Measurements from ENCODE around the gene MEX3D. TPM values are rescaled to one million over a fixed set of nuclear protein-coding genes. Genes with fewer than 3 reads are reported as not detected.

MEX3D gene
- total RNA-seq, 1 donor from 2014 or later, result 58.5 TPM

GRCh38 chr19:1592755-1593500, 24.8 kb upstream of the MEX3D start, which contains the start of gene MBD3:
MBD3 (minus strand) TSS chr19:1592865; CDS start chr19:1592631, 234 bp downstream.
- DNase-seq, result peak; percentile 85

- DNase-seq, result peak; percentile 72
These were observed 24.1 kb upstream of the MEX3D start for GRCh38 chr19:1592024-1592754.

GRCh38 chr19:1591421-1592023, 23.4 kb upstream of the MEX3D start:
- no peak for DNase-seq

- no peak for DNase-seq
These were observed 22.7 kb upstream of the MEX3D start for GRCh38 chr19:1590641-1591397.

DNA sequence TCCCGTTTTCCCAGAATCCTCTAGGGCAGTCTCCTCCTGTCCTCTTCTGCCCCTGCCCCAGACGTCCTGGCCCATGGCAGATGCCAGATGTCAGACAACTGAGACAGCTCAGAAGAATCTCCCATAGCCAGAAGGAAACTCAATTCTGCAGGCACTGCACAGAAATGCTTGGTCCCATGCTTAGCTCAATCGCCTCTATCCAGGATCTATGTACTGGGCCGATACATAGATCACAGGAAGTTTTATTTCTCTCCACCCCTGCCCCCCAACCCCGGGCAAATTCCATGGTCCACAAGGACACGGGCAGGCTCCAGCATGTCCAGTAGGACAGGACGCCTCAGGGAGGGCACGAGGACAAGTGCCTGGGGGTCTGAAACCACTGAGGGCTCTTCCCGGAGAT, 19.7 kb upstream of the MEX3D start:
- DNase-seq, result no peak

GRCh38 chr19:1585243-1585580, 17.1 kb upstream of the MEX3D start:
- no peak for DNase-seq

GRCh38 chr19:1584500-1585242, 16.5 kb upstream of the MEX3D start:
- DNase-seq, result no peak

- no peak for DNase-seq
These were observed 14.1 kb upstream of the MEX3D start for GRCh38 chr19:1582201-1582600.

- DNase-seq, result no peak
These were observed 12.8 kb upstream of the MEX3D start for GRCh38 chr19:1580957-1581356.

GRCh38 chr19:1580382-1580781, 12.3 kb upstream of the MEX3D start:
- no peak for DNase-seq

GRCh38 chr19:1579222-1579621, 11.1 kb upstream of the MEX3D start:
- DNase-seq, result no peak

DNA sequence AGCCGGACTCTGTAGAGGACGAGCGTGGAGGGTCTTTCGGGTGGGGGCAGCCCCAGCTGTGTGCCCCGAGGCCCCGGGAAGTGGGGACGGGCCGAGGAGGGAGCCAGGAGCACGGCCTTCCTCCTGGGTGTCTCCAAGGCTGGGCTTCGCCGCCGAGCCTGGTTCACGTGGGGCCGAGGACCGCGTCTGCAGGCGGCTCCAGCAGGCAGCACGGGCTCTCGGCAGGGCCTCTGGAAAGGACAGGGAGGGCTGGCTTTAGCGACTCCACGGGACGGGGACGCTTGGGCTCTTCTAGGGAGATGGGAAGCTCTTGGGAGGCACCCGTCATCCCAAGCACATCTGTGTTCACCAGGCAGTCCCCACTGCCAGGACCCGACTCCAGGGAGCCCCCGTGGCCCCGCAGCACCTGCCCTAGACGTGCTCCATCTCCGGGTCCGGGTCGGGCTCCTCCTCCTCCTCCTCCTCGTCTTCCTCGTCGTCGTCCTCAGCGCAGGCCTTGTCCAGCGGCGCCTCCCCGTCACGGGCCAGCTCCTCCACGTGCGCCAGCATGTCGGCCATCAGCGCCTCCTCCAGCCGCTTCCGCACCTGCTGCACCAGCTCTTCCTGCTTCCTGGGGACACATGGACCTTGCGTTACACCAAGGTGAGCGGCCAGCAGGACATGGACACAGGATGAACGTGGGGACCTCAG, 9.9 kb upstream of the MEX3D start:
- no peak for DNase-seq

DNA sequence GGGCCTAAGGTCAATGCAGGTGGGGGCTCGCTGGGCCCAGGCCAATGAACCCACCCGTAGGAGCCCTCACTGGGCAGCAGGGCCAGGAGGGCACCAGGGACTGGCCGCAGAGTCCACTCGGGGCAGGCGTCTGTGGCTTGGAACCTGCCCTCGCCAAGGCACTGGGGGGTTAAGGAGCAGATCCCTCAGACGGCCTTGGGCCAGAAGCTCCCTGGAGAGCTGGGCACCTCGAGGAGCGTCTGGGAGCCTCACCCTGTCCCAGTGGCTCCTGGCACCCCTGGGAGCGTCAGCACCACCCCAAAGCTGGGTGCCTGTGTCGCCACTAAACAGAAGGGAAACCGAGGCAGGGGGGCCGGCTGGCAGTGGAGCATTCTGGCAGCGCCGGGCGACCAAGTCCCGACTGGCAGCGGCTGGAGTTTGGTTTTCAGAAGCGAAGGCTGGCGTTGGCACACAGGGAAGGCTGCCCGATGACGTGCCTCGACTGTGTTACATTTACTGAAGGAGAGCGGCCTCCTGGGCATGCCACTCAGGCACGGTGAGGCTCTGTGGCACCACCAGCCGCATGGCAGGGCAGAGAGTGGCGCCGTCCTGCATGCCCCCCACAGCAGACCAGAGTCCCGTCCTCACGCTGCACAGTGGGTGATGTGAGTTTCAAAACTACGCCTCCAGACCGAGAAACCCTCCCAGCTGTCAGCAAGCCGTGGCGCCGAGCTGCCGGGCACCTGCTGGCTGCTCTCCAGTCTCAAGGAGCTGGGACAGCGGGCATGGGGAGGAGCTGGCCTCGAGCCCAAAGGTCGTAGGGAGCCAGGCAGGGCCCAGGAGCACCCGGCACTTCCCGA, 9.2 kb upstream of the MEX3D start:
- no peak for DNase-seq

DNA sequence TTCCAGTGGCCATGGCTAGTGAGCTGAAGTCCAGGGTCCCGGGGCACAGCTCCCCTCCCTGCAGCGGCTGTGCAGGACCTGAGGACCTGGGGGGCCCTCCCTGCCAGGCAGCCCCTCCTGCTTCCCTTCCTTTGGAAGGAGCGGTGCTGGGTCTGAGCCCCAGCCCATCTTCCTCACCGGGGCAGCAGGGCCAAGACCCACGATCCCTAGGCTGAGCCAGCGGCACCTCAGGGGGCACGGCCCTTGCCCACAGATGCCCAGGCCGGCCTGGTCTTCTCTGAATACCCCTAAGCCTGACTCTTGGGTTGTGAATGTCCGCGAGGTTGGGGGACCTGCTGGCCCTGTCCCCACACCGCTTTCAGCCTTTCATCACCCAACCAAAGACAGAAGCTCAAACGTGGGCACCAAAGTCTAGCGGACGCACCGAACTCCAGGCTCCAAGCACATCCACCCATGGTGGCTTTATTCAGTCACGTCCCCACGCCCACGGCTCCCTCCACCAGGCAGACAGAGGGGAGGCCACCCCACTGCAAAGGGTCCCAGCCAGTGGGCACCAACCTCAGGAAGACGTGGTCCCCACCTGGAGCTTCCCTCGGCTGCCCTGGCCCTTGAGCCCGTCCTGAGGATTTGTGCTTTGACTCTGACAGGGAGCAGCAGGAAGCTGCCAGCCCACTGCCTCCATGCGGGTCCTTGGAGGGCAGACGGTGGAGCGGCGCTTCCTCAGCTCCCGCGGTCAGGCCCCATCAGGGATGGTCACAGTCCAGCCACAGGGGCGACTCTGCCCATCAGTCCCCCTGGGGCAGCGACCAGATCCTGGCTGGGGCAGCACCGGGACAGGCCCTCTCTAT, 8.3 kb upstream of the MEX3D start:
- no peak for DNase-seq

- no peak for DNase-seq
These were observed 7.5 kb upstream of the MEX3D start for GRCh38 chr19:1575323-1576241.

GRCh38 chr19:1574354-1575136, 6.4 kb upstream of the MEX3D start:
- DNase-seq, result no peak

GRCh38 chr19:1572795-1573194, 4.7 kb upstream of the MEX3D start:
- no peak for DNase-seq

- DNase-seq, result no peak
These were observed 3.2 kb upstream of the MEX3D start for GRCh38 chr19:1571358-1571757.

Measured in occipital lobe (tissue), 2 donors.